ENCODE data around the gene TBC1D22A.

GRCh38 chr22:46795140-46795539 is 32.7 kb downstream of the TBC1D22A start:
- TF ChIP-seq ZFP3 (CRISPR knock-in tag; IDR thresholded peaks at IDR 0.05) (no peak), PATZ1 (CRISPR knock-in tag; IDR thresholded peaks at IDR 0.05; ENCODE audit: borderline replicate concordance) (no peak), TSHZ2 (CRISPR knock-in tag; IDR thresholded peaks at IDR 0.05) (no peak), ZNF70 (CRISPR knock-in tag; IDR thresholded peaks at IDR 0.05) (no peak), ZNF8 (CRISPR knock-in tag; IDR thresholded peaks at IDR 0.05) (no peak), ZC3H10 (CRISPR knock-in tag; IDR thresholded peaks at IDR 0.05) (no peak)
